Left renal cortex interstitium (tissue), 4 donors: Measurements from ENCODE around the gene AEN. TPM values are rescaled to one million over a fixed set of nuclear protein-coding genes. Genes with fewer than 3 reads are reported as not detected.
A peak's percentile ranks its signal among the peaks of the same experiment; 100 is the strongest.
"Not testable (repeated sequence)": the region's sequence is repeated elsewhere in the genome, so short reads cannot be mapped to it uniquely, and the experiment has no call there.

ENCODE experiments used
- DNase-seq, 4 donors: peaks; one replicate each; pipeline ENCODE4 v3.0.0-alpha.2; 2013; ENCODE audit warnings: low read depth in 4 of 4, low spot score in 2 of 4, missing footprints in 1 of 4
- polyA plus RNA-seq, 4 donors: library from polyadenylated mRNA; unstranded; fragments of 120-200 nt; gene quantifications; one replicate each; pipeline ENCODE4 v1.2.1, GENCODE V29; 2013; ENCODE audit not compliant: insufficient read length in 4 of 4

AEN gene
- polyA plus RNA-seq, 4 donors = 6.0 to 8.1 (median 6.9) TPM

DNA sequence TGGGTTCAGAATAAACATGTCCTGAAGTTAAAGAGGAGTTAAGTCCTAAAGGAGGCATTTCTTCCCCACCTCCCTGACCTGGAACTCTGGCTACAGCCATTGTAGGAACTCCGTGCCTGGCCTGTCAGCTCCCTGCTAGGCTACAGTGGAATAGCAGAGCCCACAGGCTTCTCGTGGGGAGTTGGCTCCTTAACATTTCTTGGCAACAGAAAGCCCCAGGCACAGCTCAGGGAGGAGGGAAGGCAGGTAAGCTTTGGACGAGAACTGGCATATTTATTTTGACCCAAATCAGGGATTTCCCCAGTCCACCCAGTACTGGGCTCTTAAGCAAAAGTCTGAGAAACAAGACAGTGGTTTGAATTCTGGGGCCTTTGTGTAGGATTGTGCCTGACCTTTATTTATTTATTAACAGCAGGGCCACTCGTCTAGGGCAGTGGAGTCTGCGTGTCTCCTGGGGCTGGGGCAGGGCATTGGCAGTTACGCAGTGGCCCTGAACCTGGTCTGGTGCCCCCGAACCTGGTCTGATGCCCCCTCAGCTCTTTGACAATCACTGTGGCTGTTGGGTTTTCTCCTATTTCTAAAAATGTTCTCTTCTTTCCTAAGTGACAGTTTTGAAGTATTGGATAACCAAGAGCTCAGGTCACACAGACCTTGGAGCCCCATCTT lies 9.8 kb downstream of the AEN start:
- DNase-seq = no peak

DNA sequence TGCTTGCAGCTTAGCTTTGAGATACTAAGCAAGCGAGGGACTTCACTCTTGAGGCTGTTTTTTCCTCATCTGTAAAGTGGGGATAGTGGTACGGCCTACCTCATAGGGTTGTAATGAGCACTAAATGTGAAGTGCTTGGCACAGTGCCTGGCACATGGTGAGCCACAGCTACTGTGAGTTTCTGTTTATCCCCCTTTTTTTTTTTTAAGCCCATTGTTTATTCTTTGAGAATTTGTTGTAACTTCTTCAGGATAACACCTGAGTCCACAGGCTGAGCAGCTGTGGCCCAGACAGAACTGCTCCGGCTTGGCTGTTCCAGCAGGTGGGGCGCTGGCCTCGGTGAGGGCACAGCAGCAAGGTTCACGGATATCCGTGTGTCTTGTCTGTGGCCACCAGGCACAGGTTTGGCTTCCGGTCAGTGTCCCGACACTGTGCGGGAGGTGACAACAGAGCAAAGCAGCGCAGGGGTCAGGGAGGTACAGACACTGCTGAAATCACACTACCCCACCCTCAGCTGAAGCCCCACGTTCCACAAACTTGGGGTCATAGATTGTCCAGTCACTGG lies 10.4 kb downstream of the AEN start:
- no peak for DNase-seq

DNA sequence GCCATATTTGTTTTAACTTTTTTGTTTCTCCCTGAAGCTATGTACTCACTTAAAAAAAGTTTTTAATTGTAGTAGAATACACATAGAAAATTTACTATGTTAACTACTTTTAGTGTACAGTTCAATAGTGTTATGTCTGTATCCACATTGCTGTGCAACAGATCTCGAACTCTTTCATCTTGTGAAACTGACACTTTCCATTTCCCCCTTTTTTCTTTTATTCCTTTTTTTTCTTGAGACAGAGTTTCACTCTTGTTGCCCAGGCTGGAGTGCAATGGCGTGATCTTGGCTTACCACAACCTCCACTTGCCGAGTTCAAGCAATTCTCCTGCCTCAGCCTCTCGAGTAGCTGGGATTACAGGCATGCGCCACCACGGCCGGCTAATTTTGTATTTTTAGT lies 11.7 kb downstream of the AEN start:
- not testable (repeated sequence) for DNase-seq

DNA sequence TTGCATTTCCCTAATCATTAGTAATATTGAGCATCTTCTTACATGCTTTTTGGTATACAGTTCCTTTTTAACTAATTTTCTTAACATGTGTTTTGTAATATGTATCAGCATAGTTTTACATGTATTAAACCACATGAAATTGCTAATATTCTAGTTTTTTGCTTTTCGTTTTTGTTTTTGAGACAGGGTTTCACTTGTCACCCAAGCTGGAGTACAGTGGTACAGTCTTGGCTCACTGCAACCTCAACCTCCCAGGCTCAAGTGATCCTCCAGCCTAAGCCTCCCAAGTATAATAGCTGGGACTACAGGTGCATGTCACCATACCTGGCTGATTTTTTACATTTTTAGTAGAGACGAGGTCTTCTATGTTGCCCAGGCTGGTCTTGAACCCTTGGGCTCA lies 13.3 kb downstream of the AEN start:
- DNase-seq = no peak

DNA sequence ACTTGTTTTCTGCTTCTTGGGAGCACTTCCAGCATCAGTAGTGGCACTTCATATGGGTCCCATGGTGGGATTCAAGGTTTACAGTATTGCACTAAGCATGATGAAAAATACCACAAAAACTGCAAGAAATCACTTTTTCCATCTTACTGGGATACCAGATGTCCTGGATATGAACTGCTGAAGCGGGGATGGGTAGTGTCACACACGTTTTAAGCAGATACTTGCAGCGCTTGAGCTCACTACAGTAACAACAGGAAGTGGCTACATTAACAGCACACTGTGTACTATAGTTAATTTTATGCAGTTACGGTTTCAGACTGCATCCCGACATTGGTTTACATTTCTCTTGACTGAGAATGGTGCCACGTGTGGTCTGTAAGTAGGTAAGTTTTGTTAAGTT lies 14.2 kb downstream of the AEN start:
- DNase-seq = no peak

DNA sequence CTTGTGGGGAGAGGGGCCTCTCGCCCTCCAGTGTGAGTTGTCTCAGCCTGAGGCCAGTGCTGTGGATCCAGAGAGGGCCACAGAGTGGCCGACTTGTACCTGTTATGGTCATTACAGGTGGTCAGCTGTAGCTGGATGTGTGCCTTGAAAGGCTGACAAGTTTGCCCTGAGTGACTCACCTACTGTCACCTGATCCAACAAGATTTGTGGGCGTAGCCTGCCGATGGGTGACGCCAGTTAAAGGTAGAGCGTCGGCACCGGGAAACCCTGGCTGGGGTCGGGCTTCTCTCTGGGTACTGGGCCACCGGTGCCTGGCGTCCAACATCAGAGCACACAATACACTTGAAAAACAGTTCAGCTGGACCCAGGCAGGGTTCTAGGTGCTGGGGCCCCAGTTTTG lies 14.9 kb downstream of the AEN start:
- DNase-seq = no peak

DNA sequence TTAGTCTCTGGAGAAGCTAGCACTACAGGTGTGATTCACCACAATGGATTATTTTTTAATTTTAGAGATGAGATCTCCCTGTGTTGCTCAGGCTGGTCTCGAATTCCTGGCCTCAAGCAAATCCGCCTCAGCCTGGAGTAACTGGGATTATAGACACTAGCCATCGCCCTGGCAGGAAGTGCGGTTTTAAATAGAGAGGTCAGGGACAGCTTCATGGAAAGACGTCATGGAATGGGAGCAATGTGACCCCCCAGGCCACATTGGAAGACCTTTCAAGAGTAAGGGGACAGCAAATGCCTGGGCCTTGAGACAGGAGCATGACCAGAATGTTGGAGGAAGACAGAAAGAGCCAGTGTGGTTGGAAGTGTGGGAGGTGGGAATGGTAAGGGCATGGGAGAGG lies 15.5 kb downstream of the AEN start:
- DNase-seq = no peak

DNA sequence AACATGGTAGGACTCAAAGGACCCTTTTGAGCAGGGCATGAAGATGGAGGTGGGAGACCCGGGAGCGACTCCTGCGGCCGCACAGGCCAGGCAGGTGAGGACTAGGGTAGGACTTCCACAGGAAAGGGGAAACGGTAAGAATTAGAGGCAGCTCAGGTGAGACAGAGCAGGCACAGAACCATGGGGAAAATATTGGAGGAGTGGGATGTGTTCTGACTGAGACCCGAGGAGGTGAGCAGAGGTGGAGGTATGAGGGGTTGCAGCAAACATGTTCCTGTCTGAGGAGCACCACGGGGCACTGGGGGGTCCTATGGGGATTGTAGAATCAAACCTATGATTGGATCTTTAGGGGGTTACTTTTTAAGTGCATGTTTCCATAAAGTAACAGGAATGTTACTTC lies 16.3 kb downstream of the AEN start:
- DNase-seq = no peak

DNA sequence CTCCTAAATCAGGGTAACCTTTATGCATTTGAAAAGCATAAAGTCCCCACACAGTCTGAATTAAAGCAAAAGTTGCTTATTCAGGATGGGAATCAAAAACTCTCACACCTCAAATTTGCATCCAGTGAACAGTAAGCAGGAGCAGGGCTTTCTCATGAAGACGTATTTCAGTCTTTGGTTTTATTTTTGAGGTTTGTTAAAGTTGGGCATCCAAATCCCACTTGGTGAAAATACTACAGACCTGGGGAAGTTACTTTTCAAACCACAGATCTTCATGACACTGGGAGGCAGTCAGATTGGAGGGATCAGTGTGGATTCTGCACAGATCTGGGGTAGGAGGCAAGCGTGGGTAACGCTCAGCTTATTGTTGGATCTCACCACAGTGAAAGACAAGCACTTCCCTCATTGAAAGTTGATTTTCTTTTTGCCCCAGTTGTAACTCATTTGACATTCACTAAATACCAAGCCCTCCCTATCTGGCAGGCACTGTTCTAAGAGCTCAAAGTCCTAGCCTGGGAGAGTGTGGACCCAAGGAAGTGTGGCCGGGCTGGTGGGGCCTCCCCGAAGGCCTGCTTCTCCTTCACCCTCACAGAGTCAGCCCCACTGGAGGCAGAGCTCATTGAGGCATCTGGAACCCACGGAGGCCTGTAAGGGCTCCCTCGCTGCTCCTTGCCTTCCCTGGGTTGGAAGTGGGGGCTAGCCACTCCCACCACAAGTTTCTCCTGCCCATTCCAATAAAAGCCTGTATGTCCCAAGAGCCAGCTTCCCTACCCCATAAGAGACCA lies 16.9 kb downstream of the AEN start:
- no peak for DNase-seq

DNA sequence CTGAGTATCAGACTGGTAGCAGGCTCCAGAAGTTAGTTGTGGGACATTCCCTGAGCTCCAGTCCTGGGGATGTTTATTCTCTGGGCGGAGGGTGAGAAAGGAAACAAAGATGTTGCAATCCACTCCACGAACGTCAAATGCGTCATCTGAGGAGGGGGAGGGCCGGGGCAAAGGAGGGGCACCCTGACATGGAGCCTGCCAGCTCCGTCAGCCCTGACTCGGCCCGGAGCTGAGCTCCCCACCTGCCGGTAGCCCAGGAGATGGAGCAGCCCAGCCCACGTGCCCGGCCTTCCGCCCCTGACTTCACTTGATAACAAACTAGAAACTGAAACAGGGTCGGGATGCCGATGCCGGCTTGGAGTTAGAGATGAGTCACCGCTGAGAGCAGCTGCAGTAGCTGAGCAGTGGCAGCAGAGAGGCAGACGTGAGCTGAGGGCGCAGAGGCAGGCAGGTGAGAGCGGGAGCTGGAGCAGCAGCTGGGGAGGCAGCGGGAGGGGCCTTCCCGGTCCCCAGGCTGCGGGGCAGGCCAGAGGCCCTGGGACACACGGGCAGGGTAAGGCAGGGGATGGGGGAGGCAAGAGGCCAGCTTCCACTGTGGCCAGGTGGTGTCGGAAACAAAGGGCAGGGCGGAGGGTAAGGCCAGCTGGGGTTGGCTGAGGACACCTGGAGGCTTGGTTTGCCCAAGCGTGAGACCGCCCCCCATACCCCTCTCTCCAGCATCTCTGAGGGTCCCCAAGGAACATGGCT lies 17.7 kb downstream of the AEN start, which contains the start of gene ISG20:
TSS of gene ISG20 (plus strand) at position 391 of the 747 bp plus-strand sequence. CDS start at position 742, 351 bp downstream.
- peak in 2 of 4 donors; percentile 44 to 47 for DNase-seq

DNA sequence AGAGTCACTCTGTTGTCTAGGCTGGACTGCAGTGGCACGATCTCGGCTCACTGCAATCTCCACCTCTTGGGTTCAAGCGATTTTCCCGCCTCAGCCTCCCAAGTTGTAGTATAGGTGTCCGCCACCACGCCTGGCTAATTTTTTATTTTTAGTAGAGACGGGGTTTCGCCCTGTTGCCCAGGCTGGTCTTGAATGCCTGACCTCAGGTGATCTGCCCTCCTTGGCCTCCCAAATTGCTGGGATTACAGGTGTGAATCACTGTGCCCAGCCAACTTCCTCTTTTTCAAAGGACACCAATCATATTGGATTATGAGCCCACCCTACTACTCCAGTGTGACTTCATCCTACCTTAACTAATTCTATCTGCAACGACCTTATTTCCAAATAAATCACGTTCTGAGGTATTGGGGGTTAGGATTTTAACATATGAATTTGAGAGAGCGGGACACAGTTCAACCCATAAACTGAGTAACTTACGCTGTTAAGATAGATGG lies 20.9 kb downstream of the AEN start:
- no peak for DNase-seq

DNA sequence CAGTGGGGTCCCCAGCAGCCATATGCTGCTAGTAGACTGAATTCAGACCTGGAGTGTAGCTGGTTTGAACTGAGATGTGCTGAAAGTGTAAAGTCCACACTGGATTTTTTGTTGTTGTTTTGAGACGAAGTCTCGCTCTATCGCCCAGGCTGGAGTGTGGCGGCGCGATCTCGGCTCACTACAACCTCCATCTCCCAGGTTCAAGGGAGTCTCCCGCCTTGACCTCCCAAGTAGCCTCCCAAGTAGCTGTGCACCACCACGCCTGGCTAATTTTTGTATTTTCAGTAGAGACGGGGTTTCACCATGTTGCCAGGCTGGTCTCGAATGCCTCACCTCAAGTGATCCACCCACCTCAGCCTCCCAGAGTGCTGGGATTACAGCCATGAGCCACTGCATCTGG lies 21.4 kb downstream of the AEN start:
- not testable (repeated sequence) for DNase-seq

DNA sequence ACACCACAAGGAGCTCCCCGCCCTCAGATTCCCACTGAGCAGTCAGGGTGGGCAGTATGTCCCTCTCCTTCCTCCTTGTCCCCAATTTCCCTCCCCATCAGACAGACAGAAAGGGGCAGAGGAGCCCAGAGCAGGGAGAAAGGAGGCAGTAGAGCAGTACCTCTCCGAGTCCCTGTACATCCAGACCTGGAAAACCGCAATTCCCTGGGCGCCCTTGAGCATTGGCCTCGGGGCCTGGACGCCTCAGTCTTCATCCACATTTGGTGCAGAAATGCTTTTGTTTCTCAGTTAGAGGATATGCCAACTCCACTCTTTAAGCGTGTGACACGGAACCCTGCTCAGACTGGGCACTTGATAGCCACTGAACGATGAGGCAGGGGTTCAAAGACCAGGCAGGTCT lies 23.6 kb downstream of the AEN start:
- no peak for DNase-seq

DNA sequence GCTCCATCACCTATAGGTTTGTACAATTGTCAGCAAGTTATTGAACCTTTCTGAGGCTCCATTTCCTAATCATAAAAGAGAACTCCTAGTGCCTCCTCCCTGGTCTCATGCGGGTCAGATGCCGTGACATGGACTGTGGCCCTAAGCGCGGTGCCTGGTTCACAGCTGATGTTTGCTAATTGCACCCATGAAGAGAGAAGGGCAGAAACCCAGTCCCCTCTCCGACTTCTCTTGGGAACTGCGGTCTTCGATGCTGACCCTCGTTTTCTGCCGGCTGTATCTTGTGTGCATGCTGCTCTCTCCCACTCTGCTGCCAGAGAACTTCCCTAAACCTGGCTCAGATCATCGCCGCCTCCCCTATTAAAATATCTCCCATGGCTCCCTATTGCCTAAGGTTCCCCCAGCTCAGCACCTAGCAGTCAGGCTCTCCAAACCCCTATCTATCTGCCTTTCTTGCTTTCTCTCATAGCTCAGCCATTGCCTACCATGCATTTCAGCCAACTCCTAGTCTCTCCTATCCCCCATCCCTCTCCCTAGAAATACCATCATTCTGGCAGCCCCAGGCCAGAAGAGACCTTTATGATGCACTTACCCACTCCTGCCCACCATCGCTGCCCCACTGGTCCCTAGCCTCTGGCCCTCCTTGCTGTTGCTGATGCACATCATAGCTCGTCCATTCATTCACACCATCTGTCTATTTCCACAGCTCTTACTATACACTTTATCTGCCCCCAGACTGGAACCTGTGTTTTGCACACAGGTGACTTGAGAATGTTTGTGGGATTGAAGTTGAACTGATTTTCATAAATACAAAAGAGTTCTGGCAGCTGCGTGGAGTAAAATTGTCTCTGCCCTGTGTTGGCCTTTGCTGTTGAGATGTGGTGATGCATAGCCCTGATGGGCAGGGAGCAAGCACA lies 24.3 kb downstream of the AEN start:
- DNase-seq = no peak

DNA sequence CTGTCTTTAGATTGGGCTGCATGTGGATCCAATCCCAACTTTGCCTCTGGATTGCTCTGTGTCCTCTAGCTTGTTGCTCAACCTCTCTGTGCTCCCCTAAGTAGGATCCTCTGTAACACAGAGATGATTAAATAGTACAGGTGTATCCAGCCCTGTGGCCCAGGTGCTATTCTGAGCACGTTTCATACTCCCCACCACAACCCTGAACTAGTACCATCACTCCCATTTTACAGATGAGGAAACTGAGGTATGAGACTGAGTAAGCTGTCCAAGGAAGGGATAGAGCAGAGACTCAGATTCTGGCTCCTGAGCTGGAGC lies 24.9 kb downstream of the AEN start:
- DNase-seq = no peak

DNA sequence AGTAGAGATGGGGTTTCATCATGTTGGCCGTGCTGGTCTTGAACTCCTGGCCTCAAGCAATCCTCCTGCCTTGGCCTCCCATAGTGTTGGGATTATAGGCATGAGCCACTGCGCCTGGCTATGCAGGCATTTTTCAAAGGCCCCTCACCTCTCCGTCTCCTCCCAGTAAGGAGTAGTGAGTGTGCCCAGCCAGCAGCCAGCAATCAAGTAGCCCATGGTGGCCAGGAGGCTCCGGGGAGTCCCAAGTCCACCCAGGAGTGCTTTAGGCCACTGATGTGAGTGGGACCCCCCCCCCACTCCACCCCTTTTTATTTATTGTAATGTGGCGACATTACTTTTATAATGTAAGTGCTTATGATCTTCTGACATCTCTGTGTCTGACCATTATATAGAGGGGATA lies 25.8 kb downstream of the AEN start:
- DNase-seq = no peak

DNA sequence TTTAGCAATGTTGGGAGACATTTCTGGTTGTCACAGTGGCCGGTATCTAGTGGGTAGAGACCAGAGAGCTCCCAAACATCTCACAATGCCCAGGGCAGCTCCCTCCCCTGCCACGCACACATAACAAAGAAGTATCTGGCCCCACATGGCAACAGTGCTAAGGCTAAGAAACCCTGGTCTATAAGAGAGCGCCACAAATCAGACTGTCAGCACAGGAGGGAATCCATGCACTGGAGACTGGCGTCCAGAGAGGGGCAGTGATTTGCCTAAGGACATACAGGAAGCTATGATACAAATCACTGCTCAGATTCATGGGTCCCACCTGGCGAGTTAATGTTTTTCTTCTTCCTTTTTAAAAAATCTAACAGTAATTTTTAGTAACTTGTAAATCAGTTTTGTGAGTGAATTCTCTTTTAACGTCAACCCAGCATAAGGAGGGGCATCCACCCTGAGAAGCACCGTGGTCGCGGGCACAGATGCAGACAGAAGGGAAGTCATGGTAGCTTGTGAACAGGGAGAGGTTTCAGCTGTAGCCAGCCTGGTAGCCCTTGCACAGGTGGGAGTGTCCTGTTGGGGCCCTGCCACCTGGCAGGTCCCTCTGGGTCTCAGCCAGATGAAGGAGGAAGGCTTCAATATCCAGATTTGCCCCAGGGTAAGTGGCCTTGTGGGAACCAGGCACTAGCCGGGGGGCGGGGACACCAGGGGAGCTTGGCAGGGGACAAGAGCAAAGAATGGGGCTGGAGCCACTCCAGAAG lies 26.4 kb downstream of the AEN start:
- no peak for DNase-seq

DNA sequence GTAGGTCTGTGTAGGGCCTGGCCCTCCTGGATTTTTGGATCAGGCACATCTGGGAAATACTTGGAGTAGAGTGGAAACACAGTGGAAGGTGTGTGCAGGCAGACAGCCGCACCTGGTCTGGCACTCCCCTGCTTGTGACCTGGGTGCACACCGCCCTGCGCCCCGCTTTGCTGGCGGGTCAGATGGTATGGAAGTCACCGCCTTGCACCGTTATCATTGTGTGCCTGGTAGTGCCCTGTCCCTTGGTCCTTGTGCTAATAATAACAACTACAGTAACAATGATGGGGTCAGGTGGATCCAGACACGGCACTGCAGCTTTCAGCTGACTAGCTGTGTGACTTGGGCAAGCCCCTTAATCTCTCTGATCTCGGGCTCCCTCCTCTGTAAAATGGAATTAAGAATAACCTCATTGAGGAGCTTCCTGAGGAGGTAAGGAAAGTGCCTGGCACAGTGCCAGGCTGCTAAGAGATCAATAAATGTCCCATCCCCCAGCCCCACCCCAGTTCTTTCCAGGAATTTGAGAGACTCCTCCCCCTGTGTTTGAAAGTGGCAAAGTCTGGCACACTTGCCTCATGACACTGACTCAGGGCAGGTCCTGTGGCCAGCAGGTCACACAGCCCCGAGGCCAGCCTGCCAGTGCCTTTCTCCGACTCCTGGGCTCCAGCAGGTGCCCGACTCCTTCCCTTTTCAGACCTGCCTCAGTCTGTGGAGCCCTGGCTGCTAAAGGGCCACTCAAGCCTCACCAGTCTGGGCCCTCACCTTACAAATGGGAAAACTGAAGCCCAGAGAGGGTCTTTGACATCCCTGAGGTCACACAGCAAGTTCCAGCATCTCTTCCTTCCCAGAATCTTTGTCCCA lies 27.4 kb downstream of the AEN start:
- no peak for DNase-seq
